H1 (cell line): ENCODE results near the gene NCL. TPM values are rescaled to one million over a fixed set of nuclear protein-coding genes. Genes with fewer than 3 reads are reported as not detected.

Experiments used
- CTCF ChIA-PET: fragments of 300-600 bp; sonication (Branson Sonifier 250); formaldehyde crosslinking; loops from one replicate; lab custom pipeline; 2021; ENCODE audit not compliant: partially characterized antibody; lab: Charles Lee
- POLR2A ChIA-PET: fragments of 300-600 bp; sonication (Branson Sonifier 250); formaldehyde crosslinking; loops from one replicate; lab custom pipeline; 2021; ENCODE audit warnings: inconsistent platforms; ENCODE audit not compliant: partially characterized antibody; lab: Charles Lee
- DNase-seq, 2 experiments: peaks; one replicate each; pipeline versions ENCODE4 v3.0.0 to v3.0.0-alpha.2; 2010 to 2022; ENCODE audit warnings: low spot score in 2 of 2, low read depth in 1 of 2, mixed read lengths in 1 of 2
- FAIRE-seq: peaks from 2 replicates; lab custom pipeline; 2011; peaks lifted over from hg19 to GRCh38; lab: Jason Lieb, UNC
- H2AFZ ChIP-seq: 2 replicates; pipeline ENCODE4 v1.8.1; 2012; ENCODE audit warnings: low read length, inconsistent platforms
- H2AK5ac ChIP-seq: 2 replicates; pipeline ENCODE4 v1.6.1; 2013; ENCODE audit warnings: low read depth, low read length
- H2BK120ac ChIP-seq: replicated peaks from 2 replicates; pipeline ENCODE3; 2013; ENCODE audit warnings: low read depth, low read length, inconsistent platforms
- H2BK12ac ChIP-seq: 2 replicates; pipeline ENCODE4 v1.6.1; 2013; ENCODE audit warnings: low read depth, low read length
- H2BK15ac ChIP-seq: 2 replicates; pipeline ENCODE4 v1.6.1; 2013; ENCODE audit warnings: low read length
- H2BK20ac ChIP-seq: 2 replicates; pipeline ENCODE4 v1.6.1; 2013; ENCODE audit warnings: low read length
- H2BK5ac ChIP-seq: 2 replicates; pipeline ENCODE4 v1.6.1; 2013; ENCODE audit warnings: low read depth, low read length
- H3K14ac ChIP-seq: 2 replicates; pipeline ENCODE4 v1.6.1; 2013; ENCODE audit warnings: inconsistent platforms; ENCODE audit not compliant: insufficient read length
- H3K18ac ChIP-seq: 2 replicates; pipeline ENCODE4 v1.6.1; 2013; ENCODE audit warnings: low read length; ENCODE audit errors: extremely low read depth
- H3K23ac ChIP-seq: 2 replicates; pipeline ENCODE4 v1.6.1; 2013; ENCODE audit warnings: inconsistent platforms; ENCODE audit not compliant: insufficient read length
- H3K23me2 ChIP-seq: 2 replicates; pipeline ENCODE4 v1.6.1; 2013; ENCODE audit warnings: low read depth, low read length
- H3K27ac ChIP-seq: 2 replicates; pipeline ENCODE4 v1.6.1; 2011; ENCODE audit warnings: low read depth, low read length, inconsistent platforms
- H3K27me3 ChIP-seq, 4 experiments: replicated peaks in 1 of 4; 1 replicate in 1 of 4; 2 replicates in 3 of 4; pipeline versions ENCODE4 v1.6.1 to v1.8.1; 2011 to 2013; ENCODE audit warnings: low read length in 3 of 4, mild to moderate bottlenecking in 3 of 4, inconsistent platforms in 2 of 4, mixed read lengths in 2 of 4, moderate library complexity in 1 of 4; ENCODE audit not compliant: control insufficient read depth in 3 of 4, insufficient read depth in 3 of 4; ENCODE audit errors: extremely low read depth in 1 of 4
- H3K36me3 ChIP-seq, 4 experiments: 2 replicates each; pipeline versions ENCODE4 v1.6.1 to v1.8.1; 2011 to 2013; ENCODE audit warnings: mild to moderate bottlenecking in 4 of 4, low read length in 3 of 4, moderate library complexity in 2 of 4, control low read depth in 1 of 4, inconsistent platforms in 1 of 4; ENCODE audit not compliant: insufficient read depth in 4 of 4, control insufficient read depth in 2 of 4
- H3K4ac ChIP-seq: replicated peaks from 2 replicates; pipeline ENCODE3; 2013; ENCODE audit warnings: low read length, low read depth, mixed read lengths, inconsistent platforms; ENCODE audit not compliant: insufficient read length
- H3K4me1 ChIP-seq, 4 experiments: replicated peaks in 1 of 4; 1 replicate in 1 of 4; 2 replicates in 3 of 4; pipeline versions ENCODE4 v1.6.1 to v1.8.1; 2011 to 2013; ENCODE audit warnings: low read length in 3 of 4, inconsistent platforms in 2 of 4, mixed read lengths in 1 of 4; ENCODE audit not compliant: insufficient read depth in 4 of 4, control insufficient read depth in 3 of 4
- H3K4me2 ChIP-seq, 2 experiments: 2 replicates each; pipeline versions ENCODE4 v1.6.1 to v1.8.1; 2011 to 2013; ENCODE audit warnings: low read depth in 2 of 2, low read length in 2 of 2, control low read depth in 1 of 2, inconsistent platforms in 1 of 2, mild to moderate bottlenecking in 1 of 2; ENCODE audit not compliant: insufficient read depth in 1 of 2
- H3K4me3 ChIP-seq, 4 experiments: fragments of 200-600, 300-600 bp in 1 of 4; sonication (generic), shearing (Covaris generic), sonication (Bioruptor Twin) in 1 of 4; 2 replicates each; pipeline versions ENCODE4 v1.5.1 to v1.8.1; 2011 to 2016; ENCODE audit warnings: low read length in 4 of 4, low read depth in 3 of 4, control low read depth in 2 of 4, inconsistent platforms in 2 of 4, mild to moderate bottlenecking in 2 of 4, mixed read lengths in 1 of 4, moderate library complexity in 1 of 4; ENCODE audit not compliant: insufficient read depth in 2 of 4; ENCODE audit errors: extremely low read depth in 1 of 4
- H3K56ac ChIP-seq: replicated peaks from 2 replicates; pipeline ENCODE3; 2013; ENCODE audit warnings: low read depth, mild to moderate bottlenecking, mixed read lengths, low read length, inconsistent platforms; ENCODE audit not compliant: insufficient read length
- H3K79me1 ChIP-seq: 2 replicates; pipeline ENCODE4 v1.6.1; 2013; ENCODE audit warnings: low read depth, low read length, control low read depth
- H3K79me2 ChIP-seq, 2 experiments: 2 replicates each; pipeline versions ENCODE4 v1.6.1 to v1.8.1; 2012 to 2013; ENCODE audit warnings: low read length in 2 of 2, mild to moderate bottlenecking in 2 of 2, inconsistent platforms in 1 of 2; ENCODE audit not compliant: insufficient read depth in 2 of 2, control insufficient read depth in 1 of 2
- H3K9ac ChIP-seq, 4 experiments: replicated peaks in 1 of 4; 1 replicate in 1 of 4; 2 replicates in 3 of 4; pipeline versions ENCODE4 v1.6.1 to v1.8.1; 2011 to 2013; ENCODE audit warnings: low read depth in 3 of 4, low read length in 3 of 4, control low read depth in 2 of 4, mild to moderate bottlenecking in 2 of 4, moderate library complexity in 2 of 4, inconsistent platforms in 1 of 4; ENCODE audit errors: extremely low read depth in 1 of 4
- H3K9me3 ChIP-seq, 2 experiments: 2 replicates each; pipeline versions ENCODE4 v1.6.1 to v1.8.1; 2012 to 2013; ENCODE audit warnings: mild to moderate bottlenecking in 2 of 2, moderate library complexity in 2 of 2, control low read depth in 1 of 2, inconsistent platforms in 1 of 2, low read depth in 1 of 2, low read length in 1 of 2, mixed read lengths in 1 of 2; ENCODE audit not compliant: insufficient read depth in 2 of 2
- H4K20me1 ChIP-seq, 2 experiments: replicated peaks in 1 of 2; 2 replicates each; pipeline versions ENCODE3 to v1.8.1; 2011 to 2013; ENCODE audit warnings: inconsistent platforms in 2 of 2, low read length in 2 of 2, mild to moderate bottlenecking in 1 of 2; ENCODE audit not compliant: insufficient read depth in 2 of 2, control insufficient read depth in 1 of 2
- H4K5ac ChIP-seq: 2 replicates; pipeline ENCODE4 v1.6.1; 2013; ENCODE audit warnings: low read length, low read depth, mixed read lengths, inconsistent platforms; ENCODE audit not compliant: insufficient read length
- H4K8ac ChIP-seq: 2 replicates; pipeline ENCODE4 v1.8.0; 2013; ENCODE audit warnings: mild to moderate bottlenecking, moderate library complexity, low read length, inconsistent platforms; ENCODE audit not compliant: insufficient read depth; ENCODE audit errors: extremely low read depth
- H4K91ac ChIP-seq: replicated peaks from 2 replicates; pipeline ENCODE3; 2013; ENCODE audit warnings: low read length, mixed read lengths, inconsistent platforms; ENCODE audit not compliant: insufficient read length
- SP1 ChIP-seq: IDR thresholded peaks from 2 replicates; pipeline ENCODE4 v1.6.1; 2011; ENCODE audit warnings: low read depth, low read length
- WGBS, 2 experiments: shearing (Covaris generic) in 1 of 2; methylation state at CpG; one replicate each; pipeline versions ENCODE4 v1.1.6 to v1.1.7; 2013 to 2015; ENCODE audit warnings: low lambda C conversion rate in 2 of 2, mixed read lengths in 2 of 2, inconsistent platforms in 1 of 2, low coverage in 1 of 2, missing lambda C conversion rate in 1 of 2; ENCODE audit not compliant: insufficient replicate concordance in 2 of 2, insufficient coverage in 1 of 2, insufficient read length in 1 of 2; ENCODE audit errors: extremely low coverage in 1 of 2, missing lambda C conversion rate in 1 of 2; 5-methylcytosine and 5-hydroxymethylcytosine counted together
- polyA plus RNA-seq, 7 experiments: library from polyadenylated mRNA; depleted of rRNA in 3 of 7; stranded (reverse) in 5 of 7; unstranded in 2 of 7; fragments of >200 nt in 5 of 7; fragments of 200-250 nt in 2 of 7; gene quantifications; 1 replicate in 5 of 7; 2 replicates in 1 of 7; 4 replicates in 1 of 7; pipeline versions ENCODE4 v1.2.1 to v1.2.3, GENCODE V29; 2011 to 2013; ENCODE audit warnings: missing spikeins in 2 of 7, mixed read lengths in 2 of 7
- total RNA-seq: library from RNA; stranded (reverse); fragmentation: NEBNext Ultra II Directional; extraction: Animal tissue kit (Norgen Biotek cat#: 25700); gene quantifications from 2 replicates; pipeline ENCODE4 v1.2.1, GENCODE V29; 2021
- TF ChIP-seq, protein P1 (sequence below): IDR thresholded peaks from 2 replicates; pipeline ENCODE4 v1.6.1; 2012; ENCODE audit warnings: inconsistent platforms

Gene NCL
- total and polyA plus RNA-seq, 2 of the 8 experiments (the other 6 are each of a cell fraction or from before 2014, with no cell fraction given), result 61.2 to 1,478 TPM

DNA sequence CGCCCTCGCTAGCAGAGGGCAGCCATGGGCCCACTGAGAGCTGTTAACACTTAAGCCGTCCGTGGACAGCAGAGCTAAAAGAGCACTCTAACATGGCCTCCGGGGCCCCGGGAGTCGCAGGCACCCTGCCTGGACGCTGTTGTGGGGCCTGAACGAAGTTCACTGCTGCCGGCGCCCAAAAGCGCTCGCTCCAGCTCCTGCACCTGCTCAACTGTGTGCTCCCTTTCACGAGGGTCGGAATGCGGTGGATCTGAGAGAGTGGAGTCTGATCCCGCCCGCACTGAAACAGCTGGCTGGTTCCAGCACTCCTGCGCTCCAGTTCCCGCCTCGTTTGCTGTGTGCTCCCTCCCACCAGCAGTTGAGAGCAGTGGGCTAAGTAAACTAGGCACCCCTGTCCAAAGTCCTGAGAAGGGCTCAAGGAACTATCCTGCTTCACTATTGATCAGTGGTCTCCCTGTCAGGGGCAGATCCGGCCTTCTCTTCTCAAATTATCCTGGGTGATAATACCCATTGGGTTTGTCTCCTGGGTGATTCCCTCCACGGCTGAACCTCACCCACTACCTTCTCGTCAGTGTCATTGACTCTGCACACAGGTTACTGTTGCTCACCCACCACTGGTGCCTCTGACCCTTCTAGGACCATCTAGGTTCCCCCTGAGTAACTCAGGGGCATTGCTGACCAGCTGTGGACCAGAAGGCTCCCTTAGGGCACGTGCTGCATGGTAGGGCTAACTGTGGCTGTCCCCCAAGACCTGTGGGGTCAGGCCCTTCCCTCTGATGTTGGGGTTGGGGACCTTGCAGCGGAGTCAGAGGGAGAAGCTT is 45.3 kb downstream of the NCL start:
- H3K9ac ChIP-seq, result no peak overlapping the region
- peak overlapping the region; percentile 83 for H3K4ac ChIP-seq
- H2AFZ ChIP-seq, result no peak overlapping the region
- H2BK15ac ChIP-seq, result peak overlapping the region; percentile 46; the same call in 1 of the 2 replicates
- no peaks in the 10 kb centered on the region for H3K79me2 ChIP-seq
- no peak overlapping the region for H2BK120ac ChIP-seq
- no peak overlapping the region; the same call in 1 of the 2 replicates for H2BK12ac ChIP-seq
- H3K79me1 ChIP-seq, result no peaks in the 10 kb centered on the region
- H3K4me3 ChIP-seq, result no peak overlapping the region
- no peak for FAIRE-seq
- no peaks in the 10 kb centered on the region for H3K9me3 ChIP-seq
- no peaks in the 10 kb centered on the region for H3K23me2 ChIP-seq
- H3K18ac ChIP-seq, result no peak overlapping the region
- no peak overlapping the region for H2AK5ac ChIP-seq
- 0 out of 2 replicates have a peak overlapping the region, but pooled peaks have one; percentile 80 for H2BK20ac ChIP-seq
- peaks cover 1 to 6% (median 4%) of the 10 kb centered on the region in 4 experiments; a peak in 6 of 7 replicates for H3K4me1 ChIP-seq
- H4K5ac ChIP-seq, result no peak overlapping the region
- H3K36me3 ChIP-seq, result no peaks in the 10 kb centered on the region
- ChIA-PET POLR2A (interaction anchor here (1.2 to 20.1 kb wide), 5 partner anchors 10 to 220 kb away, joined by 3 to 235 read pairs (median 3); partner anchors contain the start of genes ARMC9 and NCL), CTCF (interaction anchor here (0.6 to 32.5 kb wide), 12 partner anchors 11 to 227 kb away, joined by 3 to 537 read pairs (median 5); partner anchors contain the start of gene B3GNT7)
- 95% methylated on average over 26 of the region's 26 CpGs; no CpG with 5 or more reads in 1 of the 2 experiments for WGBS, 2 experiments
- no peaks in the 10 kb centered on the region for H4K20me1 ChIP-seq
- DNase-seq, result no peak
- no peak overlapping the region for H3K27ac ChIP-seq
- TF ChIP-seq, protein P1, sequence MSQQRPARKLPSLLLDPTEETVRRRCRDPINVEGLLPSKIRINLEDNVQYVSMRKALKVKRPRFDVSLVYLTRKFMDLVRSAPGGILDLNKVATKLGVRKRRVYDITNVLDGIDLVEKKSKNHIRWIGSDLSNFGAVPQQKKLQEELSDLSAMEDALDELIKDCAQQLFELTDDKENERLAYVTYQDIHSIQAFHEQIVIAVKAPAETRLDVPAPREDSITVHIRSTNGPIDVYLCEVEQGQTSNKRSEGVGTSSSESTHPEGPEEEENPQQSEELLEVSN, result peak; percentile 74
- TF ChIP-seq SP1, result no peak
- H3K14ac ChIP-seq, result no peak overlapping the region
- H4K91ac ChIP-seq, result no peak overlapping the region
- no peak overlapping the region; a peak in 1 of 4 replicates for H3K4me2 ChIP-seq
- no peak overlapping the region; the same call in 1 of the 2 replicates for H4K8ac ChIP-seq
- no peak overlapping the region for H2BK5ac ChIP-seq
- no peak overlapping the region for H3K56ac ChIP-seq
- H3K23ac ChIP-seq, result no peak overlapping the region
- H3K27me3 ChIP-seq, result no peaks in the 10 kb centered on the region
